ENCODE data around the gene ATP6V1E1. TPM values are rescaled to one million over a fixed set of nuclear protein-coding genes. Genes with fewer than 3 reads are reported as not detected.

The ATP6V1E1 gene
- total RNA-seq, 3 donors from 2014 or later, result 99.6 to 128 (median 110) TPM

- intact Hi-C loops (cut with DNase I, micrococcal nuclease), result no loop called here
- TF ChIP-seq CTCF (IDR thresholded peaks at IDR 0.05), result no peak
- Histone ChIP-seq H3K4me1 (ENCODE audit: low read depth) (no peaks in the 10 kb centered on the region), H3K9me3 (no peaks in the 10 kb centered on the region), H3K4me3 (no peak within 1 kb of the TSS), H3K36me3 (ENCODE audit: low read depth) (no peaks in the 10 kb centered on the region)
- DNase-seq (no peak), ATAC-seq (no peak)
These were observed 65.4 kb downstream of the ATP6V1E1 start, which contains the start of gene SLC25A18 for GRCh38 chr22:17562906-17563870. TSS of gene SLC25A18 (plus strand) at chr22:17563498. CDS start at chr22:17579945, 16,447 bp downstream.

DNA sequence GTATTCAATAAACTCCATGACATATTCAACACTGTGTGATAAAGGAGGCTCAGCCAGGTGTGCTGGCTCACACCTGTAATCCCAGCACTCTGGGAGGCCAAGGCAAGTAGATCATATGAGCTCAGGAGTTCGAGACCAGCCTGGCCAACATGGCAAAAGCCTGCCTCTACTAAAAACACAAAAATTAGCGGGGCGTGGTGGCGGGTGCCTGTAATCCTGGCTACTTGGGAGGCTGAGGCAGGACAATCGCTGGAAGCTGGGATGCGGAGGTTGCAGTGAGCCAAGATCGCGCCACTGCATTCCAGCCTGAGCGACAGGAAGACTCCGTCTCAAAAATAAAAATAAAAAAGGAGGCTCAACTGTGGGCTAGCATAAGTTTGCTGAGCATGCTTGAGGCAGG lies 69.4 kb downstream of the ATP6V1E1 start:
- H3K4me3 ChIP-seq, result no peak overlapping the region
- H3K36me3 ChIP-seq (ENCODE audit: low read depth), result no peaks in the 10 kb centered on the region
- H3K4me1 ChIP-seq (ENCODE audit: low read depth), result no peaks in the 10 kb centered on the region
- intact Hi-C loops (cut with DNase I, micrococcal nuclease), result no loop called here
- no peaks in the 10 kb centered on the region for H3K9me3 ChIP-seq
- no peak for TF ChIP-seq CTCF (IDR thresholded peaks at IDR 0.05)
- DNase-seq (no peak), ATAC-seq (no peak)

- Histone ChIP-seq H3K9me3 (no peaks in the 10 kb centered on the region), H3K4me1 (ENCODE audit: low read depth) (no peaks in the 10 kb centered on the region), H3K4me3 (no peak overlapping the region), H3K36me3 (ENCODE audit: low read depth) (no peaks in the 10 kb centered on the region)
- DNase-seq, result no peak
- ATAC-seq, result no peak
- no peak for TF ChIP-seq CTCF (IDR thresholded peaks at IDR 0.05)
- intact Hi-C loops (cut with DNase I, micrococcal nuclease), result no loop called here
These were observed 73.7 kb downstream of the ATP6V1E1 start for GRCh38 chr22:17554814-17555213.

GRCh38 chr22:17552737-17553136 lies 75.8 kb downstream of the ATP6V1E1 start:
- no peaks in the 10 kb centered on the region for H3K4me1 ChIP-seq (ENCODE audit: low read depth)
- no peak for DNase-seq
- H3K9me3 ChIP-seq, result no peaks in the 10 kb centered on the region
- intact Hi-C loops (cut with DNase I, micrococcal nuclease), result no loop called here
- no peak for ATAC-seq
- H3K36me3 ChIP-seq (ENCODE audit: low read depth), result no peaks in the 10 kb centered on the region
- no peak overlapping the region for H3K4me3 ChIP-seq
- no peak for TF ChIP-seq CTCF (IDR thresholded peaks at IDR 0.05)

DNA sequence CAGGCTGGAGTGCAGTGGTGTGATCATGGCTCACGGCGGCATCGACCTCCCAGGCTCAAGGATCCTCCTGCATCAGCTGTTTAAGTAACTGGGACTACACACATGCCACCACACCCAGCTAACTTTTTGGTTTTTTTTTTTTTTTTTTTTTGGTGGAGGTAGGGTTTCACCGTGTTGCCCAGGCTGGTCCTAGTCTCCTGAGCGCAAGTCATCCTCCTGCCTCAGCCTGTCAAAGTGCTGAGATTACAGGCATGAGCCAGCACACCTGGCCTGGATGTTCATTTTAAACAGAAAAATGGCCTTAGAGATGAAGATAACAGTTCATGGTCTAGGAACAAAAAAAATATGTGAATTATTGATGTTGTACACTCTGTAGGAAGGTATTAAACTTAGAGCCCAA lies 78.9 kb downstream of the ATP6V1E1 start:
- intact Hi-C loops (cut with DNase I, micrococcal nuclease), result no loop called here
- H3K36me3 ChIP-seq (ENCODE audit: low read depth), result no peaks in the 10 kb centered on the region
- ATAC-seq, result no peak
- TF ChIP-seq CTCF (IDR thresholded peaks at IDR 0.05), result no peak
- no peaks in the 10 kb centered on the region for H3K4me1 ChIP-seq (ENCODE audit: low read depth)
- no peak for DNase-seq
- H3K9me3 ChIP-seq, result no peaks in the 10 kb centered on the region
- no peak overlapping the region for H3K4me3 ChIP-seq

All from mucosa of descending colon (tissue), 3 donors.